PFSK-1 (cell line): ENCODE data around the gene ACTN4.

Experiments
- POLR2AphosphoS5 ChIP-seq: IDR thresholded peaks from 2 replicates; pipeline ENCODE4 v1.6.1; 2012; ENCODE audit warnings: low read depth, mild to moderate bottlenecking, control low read depth, low read length, moderate library complexity
- REST ChIP-seq, 2 experiments: IDR thresholded peaks; 2 replicates each; pipeline versions ENCODE4 v1.6.1 to v1.8.0; 2011 to 2012; ENCODE audit warnings: low read depth in 2 of 2, low read length in 2 of 2, control low read depth in 1 of 2, inconsistent platforms in 1 of 2, mild to moderate bottlenecking in 1 of 2, moderate library complexity in 1 of 2; ENCODE audit not compliant: insufficient read depth in 1 of 2

- TF ChIP-seq REST (IDR thresholded peaks at IDR 0.05; ENCODE audit: insufficient read depth in 1 of 2, low read depth in 2 of 2, low read length in 2 of 2) (no peak), POLR2AphosphoS5 (no peak)
Measured at GRCh38 chr19:38666663-38667511, 19.4 kb downstream of the ACTN4 start.
